MM.1S (cell line): ENCODE measurements around the gene SLA2.

ENCODE experiments used
- DNase-seq: peaks from one replicate; pipeline ENCODE4 v3.0.0-alpha.2; 2015
- H2AFZ ChIP-seq: fragments of 300-600 bp; sonication (generic); 2 replicates; pipeline ENCODE4 v1.6.0; 2016; ENCODE audit warnings: antibody characterized with exemption, low read length
- H3F3A ChIP-seq: fragments of 300-600 bp; sonication (generic); 2 replicates; pipeline ENCODE4 v1.6.1; 2016; ENCODE audit warnings: mild to moderate bottlenecking, antibody characterized with exemption, low read length, moderate library complexity, mixed read lengths; ENCODE audit not compliant: insufficient read depth
- H3K27ac ChIP-seq: fragments of 300-600 bp; sonication (generic); 2 replicates; pipeline ENCODE4 v1.5.1; 2016; ENCODE audit warnings: mild to moderate bottlenecking, low read length
- H3K27me3 ChIP-seq: fragments of 300-600 bp; sonication (generic); replicated peaks from 2 replicates; pipeline ENCODE4 v1.6.0; 2016; ENCODE audit warnings: low read length; ENCODE audit not compliant: insufficient read depth
- H3K36me3 ChIP-seq: fragments of 300-600 bp; sonication (generic); replicated peaks from 2 replicates; pipeline ENCODE4 v1.6.1; 2016; ENCODE audit warnings: mild to moderate bottlenecking, low read length, mixed read lengths; ENCODE audit not compliant: insufficient read depth
- H3K4me1 ChIP-seq: fragments of 300-600 bp; sonication (generic); 2 replicates; pipeline ENCODE4 v1.6.1; 2016; ENCODE audit warnings: low read length, mixed read lengths
- H3K4me2 ChIP-seq: fragments of 300-600 bp; sonication (generic); 2 replicates; pipeline ENCODE4 v1.6.0; 2016; ENCODE audit warnings: low read depth, low read length
- H3K4me3 ChIP-seq: fragments of 300-600 bp; sonication (generic); 2 replicates; pipeline ENCODE4 v1.5.1; 2016; ENCODE audit warnings: low read length, mixed read lengths
- H3K79me2 ChIP-seq: fragments of 300-600 bp; sonication (generic); 2 replicates; pipeline ENCODE4 v1.6.1; 2016; ENCODE audit warnings: mixed run types, low read length, mixed read lengths
- H3K9ac ChIP-seq: fragments of 300-600 bp; sonication (generic); 2 replicates; pipeline ENCODE4 v1.6.1; 2016; ENCODE audit warnings: low read length, mixed read lengths
- H3K9me2 ChIP-seq: fragments of 300-600 bp; sonication (generic); replicated peaks from 2 replicates; pipeline ENCODE4 v1.6.1; 2016; ENCODE audit warnings: mild to moderate bottlenecking, low read length, mixed read lengths; ENCODE audit not compliant: insufficient read depth
- H3K9me3 ChIP-seq: fragments of 300-600 bp; sonication (generic); replicated peaks from 2 replicates; pipeline ENCODE4 v1.6.1; 2016; ENCODE audit warnings: mild to moderate bottlenecking, low read length, mixed read lengths; ENCODE audit not compliant: insufficient read depth
- H4K20me1 ChIP-seq: fragments of 300-600 bp; sonication (generic); 2 replicates; pipeline ENCODE4 v1.6.1; 2016; ENCODE audit warnings: mild to moderate bottlenecking, low read length, moderate library complexity, mixed read lengths; ENCODE audit not compliant: insufficient read depth
- CTCF ChIP-seq: fragments of 300-600 bp; sonication (generic); IDR thresholded peaks from 2 replicates; pipeline ENCODE4 v1.5.1; 2016; ENCODE audit warnings: antibody characterized with exemption, low read length, mixed read lengths
- EZH2 ChIP-seq: fragments of 300-600 bp; sonication (generic); optimal IDR thresholded peaks from 2 replicates; pipeline ENCODE3; 2017; ENCODE audit warnings: low read depth, mild to moderate bottlenecking, antibody characterized with exemption, low read length, mixed read lengths
- EZH2phosphoT487 ChIP-seq: fragments of 300-600 bp; sonication (generic); IDR thresholded peaks from 2 replicates; pipeline ENCODE4 v1.6.1; 2018; ENCODE audit warnings: antibody characterized with exemption, low read length

The SLA2 gene

GRCh38 chr20:36576081-36576445, 69.9 kb downstream of the SLA2 start:
- TF ChIP-seq CTCF (no peak), EZH2 (no peak), EZH2phosphoT487 (no peak)
- Histone ChIP-seq H3K27ac (no peak overlapping the region), H3K9me2 (no peaks in the 10 kb centered on the region), H3K9ac (no peak overlapping the region), H3K36me3 (no peaks in the 10 kb centered on the region), H4K20me1 (no peaks in the 10 kb centered on the region), H3K4me2 (no peak overlapping the region), H3K4me3 (no peak overlapping the region), H3K4me1 (0 out of 2 replicates have a peak, but pooled peaks cover 9% of the 10 kb centered on the region), H2AFZ (no peak overlapping the region), H3K79me2 (peaks cover 58% of the 10 kb centered on the region), H3F3A (peaks cover 24% of the 10 kb centered on the region), H3K27me3 (no peaks in the 10 kb centered on the region), H3K9me3 (no peaks in the 10 kb centered on the region)
- DNase-seq: no peak

GRCh38 chr20:36574366-36575135, 71.4 kb downstream of the SLA2 start:
- Histone ChIP-seq H2AFZ (peak overlapping the region; percentile 81; the same call in 1 of the 2 replicates), H4K20me1 (no peaks in the 10 kb centered on the region), H3K4me2 (peak overlapping the region; percentile 74), H3K79me2 (peaks cover 52% of the 10 kb centered on the region), H3K36me3 (no peaks in the 10 kb centered on the region), H3K27me3 (no peaks in the 10 kb centered on the region), H3K9me2 (no peaks in the 10 kb centered on the region), H3K4me1 (0 out of 2 replicates have a peak, but pooled peaks cover 9% of the 10 kb centered on the region), H3K9me3 (no peaks in the 10 kb centered on the region), H3K27ac (peak overlapping the region; percentile 50; the same call in 1 of the 2 replicates), H3K9ac (peak overlapping the region; percentile 97), H3K4me3 (peak overlapping the region; percentile 78), H3F3A (peaks cover 24% of the 10 kb centered on the region)
- TF ChIP-seq EZH2 (no peak), CTCF (no peak), EZH2phosphoT487 (no peak)
- DNase-seq: peak; percentile 46

GRCh38 chr20:36573798-36574365, 72.1 kb downstream of the SLA2 start:
- peaks cover 24% of the 10 kb centered on the region for H3F3A ChIP-seq
- H3K4me1 ChIP-seq: 0 out of 2 replicates have a peak, but pooled peaks cover 9% of the 10 kb centered on the region
- no peaks in the 10 kb centered on the region for H4K20me1 ChIP-seq
- TF ChIP-seq EZH2phosphoT487 (no peak), CTCF (no peak), EZH2 (no peak)
- H3K79me2 ChIP-seq: peaks cover 48% of the 10 kb centered on the region
- peak overlapping the region; percentile 50 for H3K27ac ChIP-seq
- H3K9me2 ChIP-seq: no peaks in the 10 kb centered on the region
- no peaks in the 10 kb centered on the region for H3K9me3 ChIP-seq
- H3K36me3 ChIP-seq: no peaks in the 10 kb centered on the region
- peak overlapping the region; percentile 37; the same call in 1 of the 2 replicates for H3K4me2 ChIP-seq
- peak overlapping the region; percentile 97 for H3K9ac ChIP-seq
- DNase-seq: peak; percentile 45
- H2AFZ ChIP-seq: peak overlapping the region; percentile 58; the same call in 1 of the 2 replicates
- H3K4me3 ChIP-seq: peak overlapping the region; percentile 78
- no peaks in the 10 kb centered on the region for H3K27me3 ChIP-seq
